NCI-H2227 treated with DMSO at 0.1 percent for 48 hours (cell line): ENCODE data around the gene IL22RA2.
"Not testable (repeated sequence)": the region's sequence is repeated elsewhere in the genome, so short reads cannot be mapped to it uniquely, and the experiment has no call there.

Source experiments
- DNase-seq: peaks from one replicate; lab custom pipeline; 2025; lab: John Stamatoyannopoulos, UW

The IL22RA2 gene

DNA sequence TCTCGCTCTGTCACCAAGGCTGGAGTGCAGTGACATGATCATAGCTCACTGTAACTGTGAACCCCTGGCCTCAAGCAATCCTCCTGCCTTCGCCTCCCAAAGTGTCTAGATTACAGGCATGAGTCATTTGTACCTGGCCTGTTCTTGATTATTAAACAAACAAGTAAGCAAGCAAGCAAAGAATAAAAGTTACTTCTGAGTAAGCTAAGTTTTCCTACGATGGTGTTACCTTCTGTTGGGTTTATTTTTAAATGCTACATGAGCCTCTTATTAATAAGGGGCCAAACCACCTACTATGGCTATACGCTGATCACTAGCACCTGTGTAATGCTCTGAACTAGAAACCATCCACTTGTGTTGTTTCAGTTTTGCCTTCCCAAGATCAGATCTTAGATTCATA is 50.8 kb downstream of the IL22RA2 start:
- no peak for DNase-seq

DNA sequence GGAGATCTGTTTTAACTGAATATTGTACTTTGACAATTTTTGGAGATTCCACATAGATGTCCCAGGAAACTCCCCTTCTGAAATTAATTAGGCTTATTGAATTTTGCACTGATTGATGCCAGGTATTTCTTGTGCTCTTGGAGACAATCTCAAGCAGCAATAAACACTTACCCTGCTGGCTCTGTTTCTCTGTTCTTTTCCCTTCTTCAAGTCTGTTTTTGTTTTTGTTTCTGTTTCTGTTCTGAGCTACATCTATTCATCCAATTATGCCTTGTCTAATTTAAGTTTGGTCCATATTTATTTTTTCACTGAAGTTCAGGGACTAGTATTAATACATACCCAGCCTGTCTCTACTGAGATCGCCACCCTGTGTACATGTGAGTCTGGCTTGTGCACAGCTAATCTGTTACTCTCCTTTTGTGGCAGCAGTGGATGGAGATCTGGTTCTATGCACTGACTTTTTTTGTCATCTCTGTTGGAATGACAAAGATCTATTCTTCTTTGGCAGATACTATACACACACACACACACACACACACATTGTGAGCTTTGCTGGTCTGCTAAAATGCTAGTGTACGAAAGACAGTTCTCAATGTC is 51.9 kb downstream of the IL22RA2 start:
- no peak for DNase-seq

DNA sequence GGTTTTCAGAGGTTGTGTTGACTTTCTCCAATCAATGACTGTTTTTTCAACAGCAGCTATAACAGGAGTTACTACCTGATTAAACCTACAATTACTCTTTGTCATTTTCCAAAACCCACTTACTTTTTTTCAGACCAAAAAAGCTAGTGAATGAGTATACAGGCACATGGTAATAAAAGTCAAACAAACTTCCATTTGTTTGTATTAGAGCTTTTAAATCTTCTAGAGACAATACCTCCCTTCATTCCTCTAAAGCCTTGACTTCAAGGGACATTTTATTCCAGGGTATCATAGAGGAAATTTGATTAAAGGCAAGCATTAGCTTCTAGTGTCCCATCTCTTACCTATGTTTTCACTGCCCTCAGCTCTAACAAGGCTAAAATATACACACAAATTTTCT is 52.7 kb downstream of the IL22RA2 start:
- no peak for DNase-seq

DNA sequence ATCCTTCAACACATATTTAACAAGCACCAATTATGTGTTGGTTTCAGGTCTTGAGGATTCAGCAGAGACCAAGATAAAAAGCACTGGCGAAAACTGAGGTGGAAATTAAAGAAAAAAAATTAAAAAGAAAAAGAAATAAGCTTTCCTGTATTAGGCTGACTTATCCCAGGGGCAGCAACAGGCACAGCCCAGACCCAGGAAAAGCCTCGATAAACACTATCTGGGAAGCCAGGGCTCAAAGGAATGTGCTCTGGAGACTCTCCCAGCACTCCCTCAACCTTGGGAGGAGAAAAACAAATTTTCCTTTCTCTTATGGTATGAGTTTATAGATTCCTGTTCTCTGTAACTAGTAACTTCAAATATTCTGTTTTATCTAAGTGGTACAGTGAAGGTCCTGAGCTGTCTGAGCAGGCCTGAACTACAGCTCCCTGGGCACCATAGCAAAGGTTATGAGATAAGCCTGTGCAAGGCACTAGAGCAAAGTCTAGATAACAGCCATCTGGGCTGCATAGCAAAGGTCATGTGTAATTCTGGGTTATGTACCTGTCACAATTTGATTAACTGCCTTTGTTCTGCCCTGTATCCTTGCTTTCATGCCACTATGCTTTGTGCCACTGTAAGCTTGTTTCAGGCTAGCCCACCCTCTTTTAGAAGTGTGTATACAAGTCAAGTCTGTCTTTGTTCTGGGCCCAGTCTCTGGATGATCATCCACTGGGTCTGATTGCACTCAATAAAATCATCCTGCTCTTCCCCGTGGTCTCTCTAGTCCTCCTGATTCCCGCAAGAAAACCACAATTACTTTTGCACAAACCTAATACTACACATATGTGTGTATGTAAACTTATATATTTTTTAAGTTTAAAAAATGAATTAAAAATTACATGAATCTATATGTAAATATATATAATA is 54.0 kb downstream of the IL22RA2 start:
- DNase-seq = no peak

DNA sequence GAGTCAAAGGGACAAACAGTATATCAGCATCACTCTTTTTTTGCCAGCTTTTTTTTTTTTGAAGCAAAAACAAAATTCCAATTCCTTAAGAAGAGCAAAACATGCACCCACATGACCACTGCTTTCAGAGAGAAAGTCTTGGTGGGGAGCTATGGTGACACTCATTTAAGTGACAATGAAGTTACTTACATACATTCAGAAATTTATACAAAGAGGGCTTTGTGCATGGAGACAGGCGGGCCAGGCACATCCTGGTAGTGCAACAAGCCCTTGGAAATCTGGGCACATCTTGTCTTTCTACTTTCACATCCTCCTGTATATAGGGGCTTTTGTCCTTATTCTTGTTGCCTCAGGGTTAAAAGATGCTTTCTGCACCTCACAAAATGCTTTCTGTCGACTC is 55.9 kb downstream of the IL22RA2 start:
- DNase-seq = no peak

DNA sequence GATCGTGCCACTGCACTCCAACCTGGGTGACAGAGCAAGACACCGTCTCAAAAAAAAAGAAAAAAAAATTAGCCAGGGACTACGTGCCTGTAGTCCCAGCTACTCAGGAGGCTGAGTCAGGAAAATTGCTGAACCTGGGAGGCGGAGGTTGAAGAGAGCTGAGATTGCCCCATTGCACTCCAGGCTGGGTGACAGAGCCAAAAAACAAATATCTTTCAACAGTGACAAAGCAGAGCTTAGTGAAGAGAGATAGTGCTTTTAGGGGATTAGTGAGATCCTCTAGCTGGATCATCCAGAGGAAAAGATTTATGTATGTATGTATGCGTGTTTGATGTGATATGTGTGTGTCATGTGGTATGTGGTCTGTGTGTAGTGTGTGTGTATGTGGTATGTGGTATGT is 56.6 kb downstream of the IL22RA2 start:
- DNase-seq = no peak

DNA sequence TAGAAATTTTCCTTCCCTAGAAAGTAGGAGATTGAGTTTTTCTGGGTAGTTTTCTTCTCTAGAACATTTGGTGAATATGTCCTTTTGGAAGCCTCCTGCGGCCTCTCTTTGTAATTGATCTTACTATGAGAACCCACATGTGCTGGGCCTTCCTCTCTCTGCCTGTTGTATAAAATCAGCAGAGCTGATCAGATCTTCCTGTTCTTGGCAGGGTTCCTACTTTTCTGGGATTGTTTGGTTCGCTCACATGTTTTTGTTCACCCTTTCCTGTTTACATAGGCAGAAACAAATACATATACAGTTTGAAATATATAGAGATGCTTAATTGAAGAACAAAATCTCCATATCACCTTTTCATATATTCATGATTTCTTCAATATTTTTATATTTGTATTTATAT is 57.8 kb downstream of the IL22RA2 start:
- DNase-seq = no peak

DNA sequence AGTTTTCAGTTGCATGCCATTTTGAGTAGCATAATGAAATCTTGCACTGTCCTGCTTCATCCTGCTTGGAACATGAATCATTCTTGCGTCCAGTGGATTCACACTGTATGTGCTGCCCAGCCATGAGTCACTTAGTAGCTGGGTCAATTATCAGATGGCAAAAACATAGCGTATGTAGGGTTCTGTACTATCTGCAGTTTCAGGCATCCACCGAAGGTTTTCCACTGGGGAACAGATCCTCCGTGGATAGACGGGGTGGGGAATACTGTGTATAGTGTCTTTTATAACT is 61.4 kb downstream of the IL22RA2 start:
- DNase-seq = no peak

DNA sequence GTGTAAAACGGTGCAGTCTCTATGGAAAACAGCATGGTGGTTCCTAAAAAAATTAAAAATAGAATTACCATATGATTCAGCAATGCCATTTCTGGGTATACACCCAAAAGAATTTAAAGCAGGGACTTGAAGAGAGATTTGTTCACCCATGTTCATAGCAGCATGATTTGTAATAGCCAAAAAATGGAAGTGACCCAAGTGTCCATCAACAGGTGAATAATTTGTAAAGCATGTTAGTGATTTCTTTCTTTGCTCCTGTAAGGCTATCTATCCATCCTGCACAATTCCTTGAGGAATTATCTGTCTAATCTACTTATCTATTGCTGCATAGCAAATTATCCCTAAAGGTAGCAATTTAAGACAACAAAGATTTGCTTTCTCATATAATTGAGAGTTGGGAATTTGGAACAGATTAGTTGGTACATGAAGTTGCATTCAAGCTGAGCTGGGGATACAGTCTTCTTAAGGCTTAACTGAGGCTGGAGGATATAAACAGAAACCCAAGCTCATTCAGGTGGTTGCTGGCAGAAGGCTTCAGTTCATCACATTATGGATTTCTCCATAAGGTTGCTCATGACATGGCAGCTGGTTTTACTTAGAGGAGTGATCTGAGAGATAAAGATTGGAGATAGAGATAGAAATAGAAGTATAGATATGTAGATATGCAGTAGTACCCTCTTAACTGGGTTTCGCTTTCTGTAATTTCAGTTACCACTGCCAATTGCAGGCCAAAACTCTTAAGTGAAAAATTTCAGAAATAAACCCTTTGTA is 62.0 kb downstream of the IL22RA2 start:
- no peak for DNase-seq

DNA sequence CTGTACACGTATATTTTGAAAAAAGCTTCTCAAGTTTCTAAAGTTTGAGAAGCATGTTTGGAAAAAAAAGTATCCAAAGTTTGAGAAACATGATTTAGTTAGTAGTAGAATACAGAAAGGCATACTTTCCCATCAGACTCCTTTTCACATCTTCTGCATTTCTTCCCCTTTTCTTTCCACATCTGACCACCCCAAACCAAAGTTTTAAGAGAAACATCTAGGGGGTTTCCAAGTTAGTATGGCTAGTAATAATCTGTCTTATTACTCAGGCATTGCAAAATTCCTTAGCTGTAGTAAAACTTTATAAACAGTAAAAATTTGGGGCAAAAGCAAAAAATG is 65.7 kb downstream of the IL22RA2 start:
- no peak for DNase-seq

DNA sequence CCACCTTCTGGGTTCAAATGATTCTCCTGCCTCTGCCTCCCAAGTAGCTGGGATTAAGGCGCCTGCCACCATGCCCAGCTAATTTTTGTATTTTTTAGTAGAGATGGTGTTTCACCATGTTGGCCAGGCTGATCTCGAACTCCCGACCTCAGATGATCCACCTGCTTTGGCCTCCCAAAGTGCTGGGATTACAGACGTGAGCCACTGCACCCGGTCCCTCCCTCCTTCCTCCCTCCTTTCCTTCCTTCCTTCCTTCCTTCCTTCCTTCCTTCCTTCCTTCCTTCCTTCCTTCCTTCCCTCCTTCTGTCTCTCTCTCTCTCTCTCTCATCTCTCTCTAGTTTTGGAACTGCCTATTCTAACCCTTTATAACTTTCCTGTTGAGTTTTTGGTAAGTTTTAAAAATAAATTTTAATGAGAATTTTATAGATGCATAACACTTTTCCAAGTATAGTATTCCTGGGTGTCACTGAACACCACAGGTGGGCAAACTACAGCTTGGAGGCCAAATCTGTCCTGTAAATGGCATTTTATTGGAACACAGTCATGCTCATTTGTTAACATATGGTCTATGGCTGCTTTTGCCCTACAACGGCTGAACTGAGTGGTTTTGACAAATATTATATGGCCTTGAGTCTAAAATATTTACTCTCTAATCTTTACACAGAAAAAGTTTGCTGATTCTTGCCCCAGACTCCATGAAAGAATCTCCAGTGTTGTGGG is 66.2 kb downstream of the IL22RA2 start:
- DNase-seq = not testable (repeated sequence)

DNA sequence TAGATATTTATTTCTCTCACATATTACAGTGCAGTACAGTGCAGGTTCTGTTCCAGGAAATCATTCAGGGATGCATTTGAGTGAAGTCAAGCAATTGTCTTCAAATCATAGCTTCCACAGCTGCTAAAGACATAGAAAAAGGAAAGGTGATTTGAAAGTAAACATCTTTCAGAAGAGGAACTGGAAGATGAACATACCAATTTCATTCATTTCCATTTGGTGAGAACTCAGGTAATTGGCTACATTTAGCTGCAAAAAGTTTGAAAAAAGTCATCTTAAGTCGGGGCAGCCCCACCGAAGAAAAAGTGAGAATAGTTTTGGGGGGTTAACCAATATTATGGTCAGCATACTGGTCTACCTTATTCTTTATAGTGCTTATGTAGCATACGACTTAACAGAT is 67.3 kb downstream of the IL22RA2 start:
- DNase-seq = no peak

DNA sequence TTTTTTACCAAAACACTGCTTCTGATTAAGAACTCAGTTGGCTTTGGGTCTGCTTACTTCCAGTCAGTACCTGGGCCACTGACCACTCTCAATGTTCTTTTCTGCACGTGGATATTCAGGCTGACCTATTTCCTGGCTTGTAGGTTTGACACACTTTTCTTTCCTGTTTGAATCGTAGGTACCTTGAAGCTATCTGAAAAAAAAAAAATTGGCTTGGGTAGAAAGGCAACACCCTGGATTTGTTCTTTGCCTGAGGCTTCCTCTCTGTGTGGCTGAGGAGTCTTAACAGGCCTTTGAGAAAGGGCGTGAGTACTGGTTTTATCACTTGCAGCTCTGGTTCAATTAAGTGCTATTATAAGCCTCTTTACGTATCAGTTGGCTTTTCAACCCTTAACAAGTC is 68.1 kb downstream of the IL22RA2 start:
- no peak for DNase-seq

DNA sequence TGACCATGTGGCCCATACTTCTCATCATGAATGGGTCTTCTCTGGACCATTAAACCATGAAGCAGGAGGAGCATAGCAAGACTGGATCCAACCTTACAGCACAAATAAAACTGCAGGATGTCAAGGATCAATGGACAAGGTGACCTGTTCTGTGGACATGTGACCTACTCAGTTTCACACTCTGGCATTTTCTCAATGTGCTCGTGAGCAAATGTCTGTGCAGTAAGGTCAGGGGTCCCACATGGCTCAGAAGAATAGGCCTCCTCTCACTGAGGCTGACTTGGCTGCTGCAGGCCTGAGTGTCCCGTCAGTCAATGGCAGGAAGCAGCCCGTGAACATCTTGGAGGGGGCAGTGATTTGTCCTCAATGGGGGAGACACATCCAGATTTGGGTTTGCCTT is 68.5 kb downstream of the IL22RA2 start:
- no peak for DNase-seq

DNA sequence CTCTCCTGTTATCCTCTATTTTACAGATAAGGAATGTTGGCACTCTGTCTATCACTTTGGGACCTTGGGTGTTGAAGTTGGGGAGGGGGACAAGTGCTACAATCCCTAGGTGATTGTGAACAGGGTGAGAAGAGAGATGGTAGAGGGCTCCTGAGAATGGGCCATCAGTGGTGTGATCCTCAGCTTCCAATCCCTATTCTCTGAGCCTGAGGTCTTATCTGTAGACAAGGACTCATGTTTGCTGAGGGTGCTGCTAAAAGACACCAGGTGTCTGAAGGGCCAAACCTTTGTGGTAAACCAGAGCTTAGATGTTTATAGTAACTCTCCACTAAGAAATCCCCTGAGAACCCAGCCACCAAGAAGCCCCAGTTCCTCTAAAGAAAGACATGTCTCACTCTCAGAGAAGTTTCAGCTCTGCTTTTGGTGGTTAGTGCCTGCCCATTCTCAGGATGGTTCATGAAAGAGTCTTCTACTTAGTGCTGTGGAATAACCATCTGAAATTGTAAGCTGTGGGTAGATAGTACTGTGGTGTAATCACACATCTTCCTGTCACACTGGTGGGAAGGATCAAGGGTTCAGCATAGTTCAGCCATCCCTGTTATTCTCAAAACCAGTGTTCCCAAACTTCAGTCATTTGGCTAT is 70.5 kb downstream of the IL22RA2 start:
- DNase-seq = no peak

DNA sequence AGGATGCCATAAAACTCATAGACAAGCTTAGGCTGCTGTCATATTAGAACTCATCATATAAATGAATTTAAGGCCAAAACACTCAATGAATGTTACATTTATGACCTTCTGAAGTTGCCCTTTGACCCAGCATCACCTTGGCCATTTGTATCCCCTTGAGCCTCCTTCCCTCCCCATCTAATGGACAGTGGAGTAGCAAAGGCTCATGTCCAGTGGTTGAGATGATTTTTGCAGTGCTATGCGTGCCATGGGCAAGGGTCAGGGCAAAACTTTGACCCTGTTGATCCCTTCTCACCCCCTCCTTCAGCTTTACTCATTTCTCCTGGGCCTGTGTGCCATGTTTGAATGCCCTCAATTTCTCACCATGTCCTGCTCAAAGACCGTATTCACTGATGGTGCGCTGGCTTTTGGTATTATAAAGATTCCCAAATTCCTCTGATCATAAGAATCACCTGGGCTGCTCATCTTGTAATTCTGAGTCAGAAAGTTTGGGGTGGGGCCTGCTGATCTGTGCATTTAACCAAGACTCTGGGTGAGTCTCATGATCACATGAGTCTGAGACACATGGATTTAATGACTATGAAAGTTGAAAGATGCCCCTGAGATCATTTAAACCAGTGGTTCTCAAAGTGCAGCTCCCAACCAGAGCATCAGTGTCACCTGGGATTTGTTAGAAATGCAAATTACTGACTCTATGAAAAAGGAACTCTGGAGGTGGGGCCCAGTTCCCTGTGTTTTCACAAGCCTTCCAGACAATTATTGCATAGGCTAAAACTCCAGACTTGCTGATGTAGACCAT is 71.2 kb downstream of the IL22RA2 start:
- no peak for DNase-seq

DNA sequence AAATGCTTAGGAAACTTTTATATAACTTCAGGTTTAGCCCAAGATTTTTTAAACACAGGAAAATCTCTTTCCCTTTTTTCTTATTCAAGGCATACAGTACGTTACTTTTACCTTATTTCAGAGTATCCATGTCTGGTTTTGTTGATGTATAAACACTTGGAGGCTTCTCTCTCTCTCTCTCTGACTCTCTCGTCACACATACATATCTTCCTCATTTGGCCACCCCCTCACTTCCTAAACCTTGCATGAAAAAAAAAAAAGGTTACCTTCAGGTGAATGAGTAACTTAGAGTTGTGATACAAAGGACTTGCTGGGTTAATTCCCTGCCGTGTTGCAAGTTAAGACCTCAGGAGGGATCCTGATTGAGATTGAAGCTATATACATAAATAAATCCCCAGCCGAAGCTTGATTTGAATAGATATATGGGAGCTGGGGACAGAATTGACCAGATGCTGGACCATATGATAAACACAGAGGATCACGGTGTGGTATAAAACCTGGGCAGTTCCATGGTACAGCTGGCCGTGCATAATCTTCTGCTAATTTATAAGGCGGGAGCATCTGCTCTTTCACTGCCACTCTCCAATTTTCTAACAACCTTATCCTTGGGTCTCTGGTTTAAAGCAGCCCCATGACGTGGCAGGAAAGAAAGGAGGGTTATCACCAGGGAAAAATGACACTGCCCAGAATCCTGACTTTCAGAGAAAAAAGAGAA is 73.6 kb downstream of the IL22RA2 start:
- no peak for DNase-seq

DNA sequence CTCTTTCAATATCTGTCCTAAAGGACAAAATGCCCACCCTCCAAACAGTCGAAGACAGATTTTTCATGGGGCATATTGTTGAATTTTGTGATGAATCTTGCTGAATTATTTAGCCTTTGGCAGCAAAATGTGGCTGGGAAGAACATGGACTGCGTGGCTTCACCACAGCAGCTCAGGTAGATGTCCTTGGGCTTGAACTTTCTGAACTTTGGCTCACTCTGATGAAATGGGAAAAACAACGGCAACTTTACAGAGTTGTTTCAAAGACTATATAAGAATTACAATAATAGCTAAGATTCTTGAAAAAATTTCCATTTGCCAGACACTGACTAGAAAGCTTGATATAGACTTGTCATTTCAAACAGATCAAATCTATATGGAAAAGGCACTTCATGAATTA is 75.9 kb downstream of the IL22RA2 start:
- DNase-seq = no peak

DNA sequence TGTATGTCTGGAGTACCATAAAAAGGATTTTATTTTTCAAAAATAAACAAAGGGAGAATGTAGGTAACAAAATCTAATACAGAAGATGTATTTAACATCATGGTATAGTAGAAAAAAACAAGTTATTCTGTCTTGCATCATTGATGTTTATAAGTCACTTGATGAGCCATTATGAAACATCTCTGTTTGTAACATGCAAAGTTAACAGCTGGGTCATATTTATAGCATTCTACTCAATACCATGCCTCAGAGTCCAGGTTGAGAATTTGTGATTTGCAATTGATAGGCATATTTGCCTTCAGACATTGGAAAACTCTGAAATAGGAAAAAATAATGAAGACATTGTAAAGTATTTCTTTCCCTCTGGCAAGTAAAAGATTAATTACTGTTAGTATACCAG is 76.4 kb downstream of the IL22RA2 start:
- no peak for DNase-seq

DNA sequence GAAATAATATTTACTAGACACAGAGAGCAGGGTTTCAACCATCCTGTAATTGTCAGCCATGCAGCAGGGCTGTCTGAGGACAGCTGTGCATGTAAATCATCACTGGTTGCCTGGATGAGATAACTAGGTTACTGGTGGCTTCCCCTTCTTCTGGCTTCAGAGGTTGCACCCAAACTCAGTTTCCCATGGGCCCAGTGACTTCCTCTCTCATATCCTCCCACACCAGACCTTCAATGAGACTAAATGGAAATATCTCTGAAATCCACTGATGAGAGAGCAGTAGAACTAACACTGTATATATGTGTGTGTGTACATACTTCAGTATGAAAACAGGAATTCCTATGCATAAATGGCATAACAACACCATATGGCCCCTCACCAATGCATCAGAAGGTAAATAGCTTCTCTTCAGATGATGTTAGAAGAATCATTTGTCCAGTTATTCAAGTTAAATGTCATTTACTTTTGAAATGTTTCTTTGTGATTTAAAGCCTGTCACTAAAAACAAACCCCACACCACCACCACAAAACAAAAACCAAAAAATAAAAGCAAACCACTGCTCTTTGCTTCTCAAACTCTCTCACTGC is 77.7 kb downstream of the IL22RA2 start:
- DNase-seq = no peak
